NOMO-1 treated with DMSO at 0.1 percent for 48 hours (cell line): Measurements from ENCODE around the gene RBFOX2.
A peak's percentile ranks its signal among the peaks of the same experiment; 100 is the strongest.
"Not testable (repeated sequence)": the region's sequence is repeated elsewhere in the genome, so short reads cannot be mapped to it uniquely, and the experiment has no call there.

Source experiments
- DNase-seq: peaks from one replicate; lab custom pipeline; 2025; ENCODE audit not compliant: unreplicated experiment; lab: John Stamatoyannopoulos, UW

The RBFOX2 gene, protein sequence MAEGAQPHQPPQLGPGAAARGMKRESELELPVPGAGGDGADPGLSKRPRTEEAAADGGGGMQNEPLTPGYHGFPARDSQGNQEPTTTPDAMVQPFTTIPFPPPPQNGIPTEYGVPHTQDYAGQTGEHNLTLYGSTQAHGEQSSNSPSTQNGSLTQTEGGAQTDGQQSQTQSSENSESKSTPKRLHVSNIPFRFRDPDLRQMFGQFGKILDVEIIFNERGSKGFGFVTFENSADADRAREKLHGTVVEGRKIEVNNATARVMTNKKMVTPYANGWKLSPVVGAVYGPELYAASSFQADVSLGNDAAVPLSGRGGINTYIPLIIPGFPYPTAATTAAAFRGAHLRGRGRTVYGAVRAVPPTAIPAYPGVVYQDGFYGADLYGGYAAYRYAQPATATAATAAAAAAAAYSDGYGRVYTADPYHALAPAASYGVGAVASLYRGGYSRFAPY

DNA sequence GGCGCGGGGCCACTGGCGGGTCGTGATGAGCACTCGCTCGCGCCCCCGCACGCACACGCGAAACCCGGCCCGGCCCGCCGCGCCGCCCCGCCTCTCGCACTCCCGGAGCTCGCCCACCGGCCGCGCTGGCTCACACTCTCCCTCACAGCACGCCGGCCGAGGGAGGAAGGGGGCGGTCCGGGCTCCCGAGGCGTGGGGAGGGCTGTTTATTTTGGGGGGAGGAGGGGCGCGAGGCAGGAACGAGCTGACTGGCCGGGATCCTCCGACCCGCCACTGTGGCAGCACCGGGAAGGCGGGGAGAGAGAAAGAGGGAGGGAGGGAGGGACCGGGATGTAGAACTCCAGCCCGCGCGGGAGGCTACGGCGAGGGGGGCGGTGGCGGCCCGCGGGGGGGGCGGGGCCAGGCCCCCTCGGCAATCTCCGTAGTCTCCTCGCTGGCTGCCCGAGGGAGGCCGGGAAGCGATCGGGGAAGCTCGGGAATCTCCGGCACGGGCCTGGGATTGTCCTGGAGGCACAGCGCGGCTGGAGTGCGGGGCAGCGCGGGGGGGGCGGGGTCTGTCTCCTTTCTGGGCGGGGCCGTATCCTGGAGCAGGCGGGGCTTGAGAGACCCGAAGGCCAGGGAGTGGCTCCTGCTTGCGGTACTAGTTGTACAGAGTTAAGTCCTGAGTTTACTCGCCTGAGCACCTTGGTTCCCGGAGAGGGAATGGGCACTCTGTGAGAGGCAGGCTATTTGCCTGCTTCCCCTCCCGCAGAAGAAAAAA lies at the start of gene RBFOX2:
TSS of gene RBFOX2 (minus strand) at position 179 of the 760 bp plus-strand sequence. CDS start 399 bp downstream, outside the sequence.
- DNase-seq, result peak; percentile 79

DNA sequence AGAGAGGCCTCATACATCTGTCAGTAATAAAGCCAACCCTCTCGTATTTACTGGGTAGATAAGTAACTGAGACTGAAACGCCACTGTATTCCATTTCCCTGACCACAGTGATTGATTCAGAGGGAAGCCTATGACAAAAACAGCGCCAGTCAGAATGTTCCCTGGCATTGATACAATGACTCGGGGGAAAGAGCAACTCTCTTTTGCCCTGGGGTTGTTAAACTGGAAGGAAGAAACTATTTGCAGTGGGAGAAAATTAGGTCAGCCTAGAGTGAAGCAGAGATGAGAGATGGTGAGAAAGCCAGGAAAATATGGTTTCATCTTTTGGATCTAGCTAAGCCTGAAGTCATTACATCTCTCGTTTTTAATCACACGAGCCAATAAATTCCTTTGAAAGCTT lies 48.6 kb upstream of the RBFOX2 start:
- no peak for DNase-seq

DNA sequence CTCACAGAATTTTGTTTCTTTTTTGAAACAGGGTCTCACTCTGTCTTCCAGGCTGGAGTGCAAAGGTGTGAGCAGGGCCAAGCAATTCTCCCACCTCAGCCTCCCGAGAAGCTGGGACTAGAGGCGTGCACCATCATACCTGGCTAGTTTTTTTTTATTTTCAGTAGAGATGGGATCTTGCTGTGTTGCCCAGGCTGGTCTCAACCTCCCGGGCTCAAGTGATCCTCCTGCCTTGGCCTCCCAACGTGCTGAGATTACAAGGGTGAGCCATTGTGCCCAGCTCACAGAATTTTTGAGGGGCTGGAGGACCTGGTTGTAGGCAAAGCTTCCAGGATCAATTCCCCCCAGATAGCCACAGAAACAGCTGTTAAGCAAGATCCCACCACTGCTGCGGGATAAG lies 47.1 kb upstream of the RBFOX2 start:
- DNase-seq, result no peak

DNA sequence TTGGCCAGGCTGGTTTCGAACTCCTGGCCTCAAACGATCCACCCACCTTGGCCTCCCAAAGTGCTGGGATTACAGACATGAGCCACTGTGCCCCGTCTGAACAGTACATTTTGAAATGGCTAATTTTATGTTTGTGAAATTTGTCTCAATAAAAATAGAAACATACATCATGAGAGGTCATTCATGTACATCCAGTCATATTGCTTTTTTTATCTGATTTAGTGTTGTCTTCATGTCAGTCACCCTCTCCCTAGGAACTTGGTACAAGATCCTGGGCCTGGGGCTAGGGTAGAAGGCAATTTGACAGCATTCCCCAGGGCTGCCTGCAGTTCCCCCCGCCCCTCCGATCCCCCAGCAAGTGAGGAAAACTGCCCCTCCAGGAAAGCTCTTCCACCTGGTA lies 46.6 kb upstream of the RBFOX2 start:
- no peak for DNase-seq

DNA sequence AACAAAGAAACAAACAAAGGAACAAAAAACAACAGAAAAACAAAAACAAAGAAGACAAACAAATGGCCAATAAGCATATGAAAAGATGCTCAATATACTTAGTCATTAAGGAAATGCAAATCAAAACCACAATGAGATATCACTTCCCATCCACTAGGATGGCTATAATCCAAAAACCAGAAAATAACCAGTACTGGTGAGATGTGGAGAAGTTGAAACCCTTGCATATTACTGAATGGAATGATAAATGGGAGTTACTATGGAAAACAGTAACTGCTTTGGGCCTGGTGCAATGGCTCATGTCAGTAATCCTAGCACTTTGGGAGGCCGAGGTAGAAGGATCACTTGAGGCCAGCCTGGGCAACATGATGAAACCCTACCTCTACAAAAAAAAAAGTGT lies 44.9 kb upstream of the RBFOX2 start:
- no peak for DNase-seq

DNA sequence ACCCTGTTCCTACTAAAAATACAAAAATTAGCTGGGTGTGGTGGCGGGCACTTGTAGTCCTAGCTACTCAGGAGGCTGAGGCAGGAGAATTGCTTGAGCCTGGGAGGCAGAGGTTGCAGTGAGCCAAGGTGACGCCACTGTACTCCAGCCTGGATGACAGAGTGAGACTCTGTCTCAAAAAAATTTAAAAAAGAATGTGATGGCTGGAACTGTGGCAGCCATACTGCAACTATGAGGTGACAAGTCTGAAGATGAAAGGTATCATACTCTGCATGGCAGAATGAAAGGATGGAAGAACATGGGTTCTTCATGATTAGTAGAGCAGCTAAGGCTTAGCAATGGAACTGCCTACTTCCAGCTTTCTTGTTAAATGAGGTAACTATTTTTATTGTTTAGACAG lies 42.0 kb upstream of the RBFOX2 start:
- DNase-seq, result not testable (repeated sequence)

DNA sequence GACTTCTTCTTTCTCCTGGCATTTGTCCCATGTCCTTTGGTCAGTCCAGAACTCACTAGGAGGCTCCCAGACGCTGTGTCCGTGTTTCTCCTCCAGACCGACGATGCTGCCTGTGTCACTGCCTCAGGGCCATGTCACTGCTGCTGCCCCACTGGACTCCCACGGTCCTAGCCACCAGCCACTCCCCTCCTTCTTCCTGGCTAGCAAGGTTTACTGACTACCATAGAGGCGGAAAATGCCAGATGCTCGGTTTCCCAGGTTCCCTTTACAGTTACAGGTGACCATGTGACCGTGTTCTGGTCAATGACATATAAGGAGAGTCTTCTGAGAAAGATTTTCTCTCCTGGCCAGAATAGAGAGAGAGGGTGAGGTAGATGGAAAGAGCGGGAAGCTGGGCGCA lies 40.7 kb upstream of the RBFOX2 start:
- no peak for DNase-seq

DNA sequence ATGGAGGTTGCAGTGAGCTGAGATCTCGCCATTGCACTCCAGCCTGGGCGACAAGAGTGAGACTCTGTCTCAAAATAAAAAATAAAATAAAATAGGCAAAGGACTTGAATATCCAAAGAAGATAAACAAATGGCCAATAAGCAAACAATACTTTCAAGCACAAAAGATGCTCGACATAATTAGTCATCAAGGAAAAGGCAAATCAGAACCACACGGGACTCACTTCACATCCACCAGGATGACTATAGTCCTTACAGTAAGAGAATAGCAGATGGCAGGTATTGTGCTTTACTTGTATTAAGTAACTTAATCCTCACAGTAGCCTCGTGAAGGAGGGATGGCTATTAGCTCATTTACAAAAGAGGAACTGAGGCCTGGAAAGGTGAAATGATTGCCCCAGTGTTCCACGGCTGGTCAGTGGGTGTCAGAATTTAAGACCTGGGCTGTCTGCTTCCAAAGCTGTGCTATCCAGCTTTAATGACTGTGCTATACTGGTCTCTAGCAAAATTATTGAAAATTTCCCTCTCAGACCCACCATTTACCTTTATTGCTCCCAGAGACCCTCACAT lies 40.2 kb upstream of the RBFOX2 start:
- DNase-seq, result peak; percentile 37

DNA sequence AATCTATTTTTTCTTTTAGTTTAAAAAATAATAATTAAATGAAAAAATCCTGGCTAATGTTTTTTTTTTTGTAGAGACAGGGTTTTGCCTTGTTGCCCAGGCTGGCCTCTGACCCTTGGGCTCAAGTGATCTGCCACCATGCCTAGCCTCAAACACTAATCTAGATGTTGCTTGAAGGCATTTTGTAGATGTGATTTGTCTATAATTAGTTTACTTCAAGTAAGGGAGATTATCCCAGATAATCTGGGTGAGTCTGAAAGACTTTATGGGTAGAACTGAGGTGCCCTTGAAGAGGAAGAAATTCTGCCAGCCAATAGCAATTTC lies 38.6 kb upstream of the RBFOX2 start:
- no peak for DNase-seq

DNA sequence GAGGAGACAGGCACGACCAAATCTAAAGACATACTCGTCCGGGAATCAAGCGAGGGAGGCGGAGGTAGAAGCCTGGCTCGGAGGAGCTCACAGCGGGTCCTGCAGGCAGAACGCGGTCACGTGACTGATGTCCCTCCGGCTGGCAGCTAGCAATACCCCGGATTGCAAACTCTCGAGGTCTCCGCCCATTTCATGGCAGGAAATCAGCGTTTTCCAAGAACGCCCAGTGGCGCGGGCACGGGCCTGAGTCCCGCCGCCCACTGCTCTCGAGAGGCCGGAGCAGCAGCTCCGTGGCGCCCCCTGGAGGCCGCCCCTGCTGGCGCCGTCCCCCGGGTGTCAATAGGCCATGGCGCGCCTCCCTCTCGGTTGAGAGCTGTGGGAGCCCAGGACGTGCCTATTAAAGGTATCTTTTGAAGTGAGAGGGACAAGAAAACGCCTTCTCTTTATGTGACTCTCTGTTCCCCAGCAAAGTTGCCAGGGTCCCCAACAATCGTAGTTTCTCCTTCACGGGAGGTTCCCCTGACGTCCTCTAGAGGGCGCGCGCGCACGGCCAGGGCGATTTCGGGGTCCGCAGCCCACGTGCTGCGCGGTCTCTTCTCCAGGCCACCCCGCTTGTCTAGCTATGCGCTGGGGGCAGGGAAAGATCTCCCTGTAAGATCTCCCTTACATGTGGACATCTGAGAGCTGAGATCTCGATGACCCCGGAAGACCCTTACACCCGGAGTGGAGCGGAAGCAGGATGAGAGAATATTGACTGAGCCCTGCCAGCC lies 37.3 kb upstream of the RBFOX2 start:
- peak; percentile 84 for DNase-seq

DNA sequence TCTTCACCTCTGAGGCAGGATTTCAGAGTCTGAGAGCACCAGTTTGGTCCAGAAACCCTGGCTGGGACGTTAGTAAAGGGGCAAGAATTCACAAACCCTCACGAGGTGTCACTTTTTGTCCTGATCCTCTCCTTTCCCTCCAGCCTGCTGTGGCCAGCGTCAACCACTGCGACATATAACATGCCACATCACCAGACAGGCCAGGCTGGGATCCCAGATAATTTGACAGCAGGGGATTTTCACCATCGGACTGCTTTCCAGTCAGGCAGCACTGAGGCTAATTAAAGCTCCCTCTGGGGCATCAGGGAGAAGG lies 36.8 kb upstream of the RBFOX2 start:
- no peak for DNase-seq

DNA sequence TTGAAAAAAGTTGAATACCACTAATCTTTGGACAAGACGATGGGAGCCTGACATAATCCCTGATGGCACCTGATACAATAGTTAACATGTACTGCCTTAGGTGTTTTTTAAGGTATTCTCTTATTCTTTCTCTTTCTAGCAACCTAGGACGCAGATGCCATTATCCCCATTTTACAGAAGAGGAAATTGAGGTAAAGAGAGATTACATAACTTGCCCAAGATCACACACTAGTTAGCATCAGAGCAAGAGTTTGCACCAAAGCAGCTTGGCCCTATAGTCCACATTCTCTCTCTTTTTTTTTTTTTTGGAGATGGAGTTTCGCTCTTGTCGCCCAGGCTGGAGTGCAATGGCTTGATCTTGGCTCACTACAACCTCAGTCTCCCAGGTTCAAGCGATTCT lies 35.7 kb upstream of the RBFOX2 start:
- no peak for DNase-seq

DNA sequence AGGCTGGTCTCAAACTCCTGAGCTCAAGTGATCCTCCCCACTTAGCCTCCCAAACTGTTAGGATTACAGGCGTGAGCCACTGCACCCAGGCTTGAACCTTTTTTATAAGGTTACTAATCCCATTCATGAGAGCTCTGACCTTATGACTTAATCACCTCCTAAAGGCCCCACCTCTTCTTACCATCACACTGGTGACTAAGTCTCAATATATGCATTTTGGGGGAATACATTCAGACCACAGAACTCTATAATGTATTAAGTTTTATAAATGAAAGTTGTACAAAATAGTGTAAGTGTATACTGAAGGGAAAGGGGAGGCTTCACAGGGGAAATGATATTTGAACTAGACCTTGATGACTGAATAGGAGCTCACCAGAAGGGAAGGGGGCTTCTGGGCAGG lies 28.4 kb upstream of the RBFOX2 start:
- no peak for DNase-seq

DNA sequence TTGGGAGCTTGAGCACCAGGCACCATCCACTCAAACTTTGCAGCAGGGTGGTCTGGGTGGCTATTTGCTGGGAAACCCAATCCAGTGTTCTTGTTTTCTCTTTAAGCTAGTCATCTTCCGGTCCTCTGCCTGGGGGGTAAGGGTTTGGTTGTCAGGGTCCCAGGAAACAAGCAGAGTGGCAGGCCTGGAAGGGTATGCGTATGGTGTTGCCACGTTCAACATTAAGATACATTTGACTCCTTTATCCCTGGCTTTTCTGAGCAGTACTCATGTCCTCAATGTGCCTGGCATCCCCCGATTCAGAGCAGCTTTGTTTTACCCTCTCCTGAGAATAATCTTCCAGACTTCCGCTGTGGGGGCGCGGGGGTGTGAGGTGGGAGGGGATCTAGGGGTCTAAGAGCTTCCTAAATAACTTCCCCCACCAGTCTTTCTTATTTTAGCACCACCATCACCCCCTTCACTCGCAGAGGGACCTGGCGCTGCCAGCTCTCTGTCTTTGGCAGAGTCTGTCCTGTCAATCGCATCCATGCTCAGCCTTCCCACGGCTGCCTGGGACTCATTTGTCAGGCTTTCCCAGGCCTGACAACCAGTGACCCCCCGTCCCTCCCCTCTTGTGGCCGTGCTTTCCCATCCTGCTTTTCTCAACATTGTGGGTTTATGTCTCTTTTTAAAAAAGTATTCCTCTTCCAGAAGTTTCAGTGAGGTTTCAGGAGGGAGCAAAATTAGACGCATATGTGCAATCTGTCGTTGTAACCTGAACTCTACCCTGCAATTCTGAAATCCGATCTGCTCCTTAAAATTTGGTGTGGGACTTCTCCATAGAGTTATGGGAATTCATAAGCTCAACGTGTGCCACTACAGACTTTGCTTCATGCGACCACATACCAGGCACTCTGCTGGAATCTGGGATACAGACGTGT lies 27.0 kb upstream of the RBFOX2 start:
- DNase-seq, result no peak

DNA sequence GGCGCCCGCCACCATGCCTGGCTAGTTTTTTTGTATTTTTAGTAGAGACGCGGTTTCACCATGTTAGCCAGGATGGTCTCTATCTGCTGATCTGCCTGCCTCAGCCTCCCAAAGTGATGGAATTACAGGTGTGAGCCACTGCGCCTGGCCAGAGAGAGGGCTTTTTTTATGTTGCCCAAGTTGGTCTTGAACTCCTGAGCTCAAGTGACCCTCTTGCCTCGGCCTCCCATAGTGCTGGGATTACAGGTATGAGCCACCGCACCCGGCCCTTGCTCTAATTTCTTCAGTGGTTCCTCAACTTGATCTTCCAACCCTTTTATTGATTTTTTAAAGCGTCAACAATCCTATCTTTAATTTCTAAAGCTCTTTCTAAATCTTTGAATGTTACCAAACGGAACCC lies 25.8 kb upstream of the RBFOX2 start:
- DNase-seq, result not testable (repeated sequence)

DNA sequence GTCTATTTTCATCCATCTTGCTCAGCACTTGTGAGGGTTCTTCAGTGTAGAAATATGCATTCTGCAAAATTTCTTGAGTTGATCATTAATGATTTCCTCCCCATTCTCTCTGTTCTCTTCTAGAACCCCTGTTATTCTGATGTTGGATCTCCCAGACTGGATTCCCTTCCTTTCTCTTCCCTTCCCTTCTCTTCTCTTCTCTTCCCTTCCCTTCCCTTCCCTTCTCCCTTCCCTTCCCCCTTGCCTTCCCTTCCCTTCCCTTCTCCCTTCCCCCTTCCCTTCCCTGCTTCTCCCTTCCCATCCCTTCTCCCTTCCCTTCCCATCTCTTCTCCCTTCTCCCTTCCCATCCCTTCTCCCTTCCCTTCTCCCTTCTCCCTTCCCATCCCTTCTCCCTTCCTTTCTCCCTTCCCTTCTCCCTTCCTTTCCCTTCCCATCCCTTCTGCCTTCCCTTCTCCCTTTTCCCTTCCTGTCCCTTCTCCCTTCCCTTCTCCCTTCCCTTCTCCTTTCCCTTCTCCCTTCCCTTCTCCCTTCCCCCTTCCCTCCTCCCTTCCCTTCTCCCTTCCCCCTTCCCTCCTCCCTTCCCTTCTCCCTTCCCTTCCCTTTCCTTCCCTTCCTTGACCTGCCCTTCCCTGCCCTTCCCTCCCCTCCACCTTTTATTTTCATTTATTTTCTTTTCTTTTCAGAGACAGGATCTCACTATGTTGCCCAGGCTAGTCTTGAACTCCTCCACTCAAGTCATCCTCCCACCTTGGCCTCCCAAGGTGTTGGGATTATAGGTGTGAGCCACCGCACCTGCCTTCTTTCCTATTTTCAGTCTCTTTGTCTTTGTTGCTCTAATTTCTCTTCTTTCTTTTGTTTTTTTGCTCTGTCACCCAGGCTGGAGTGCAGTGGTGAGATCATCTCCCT lies 24.9 kb upstream of the RBFOX2 start:
- DNase-seq, result no peak

DNA sequence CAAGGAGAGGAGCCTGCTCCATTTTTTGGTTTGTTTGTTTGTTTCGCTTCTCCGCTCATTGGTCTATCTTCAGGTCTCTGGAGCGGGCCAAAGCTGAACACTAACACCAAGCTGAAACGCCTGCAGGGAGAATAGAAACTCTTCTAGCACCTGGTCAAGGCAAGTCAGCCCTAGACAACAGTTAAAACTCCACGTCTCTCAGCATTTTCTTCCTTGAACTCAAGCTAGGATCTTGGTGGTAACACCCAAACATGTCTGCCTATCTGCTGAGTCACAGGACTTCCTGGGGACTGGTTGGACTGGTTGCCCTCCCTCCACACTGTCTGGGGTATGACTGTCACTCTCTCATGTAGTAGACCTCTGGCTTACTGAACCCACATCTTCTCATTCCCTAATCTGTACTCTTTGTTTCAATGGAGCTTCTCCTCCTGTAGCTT lies 23.9 kb upstream of the RBFOX2 start:
- no peak for DNase-seq

DNA sequence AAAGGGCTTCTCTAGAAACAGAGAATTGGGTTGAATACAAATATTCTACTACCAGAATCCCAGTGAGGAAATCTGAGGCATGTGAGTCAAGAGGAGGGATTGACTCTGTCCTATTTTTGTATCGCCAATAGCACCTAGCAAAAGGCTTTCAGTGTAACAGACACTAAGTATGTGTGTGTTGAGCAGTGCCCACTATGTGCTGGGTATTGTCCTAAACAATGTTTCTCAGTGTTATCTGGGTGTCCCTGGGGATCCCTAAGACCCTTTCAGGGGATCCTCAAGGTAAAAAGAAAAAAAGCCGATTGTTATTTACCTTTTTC lies 21.0 kb upstream of the RBFOX2 start:
- no peak for DNase-seq

DNA sequence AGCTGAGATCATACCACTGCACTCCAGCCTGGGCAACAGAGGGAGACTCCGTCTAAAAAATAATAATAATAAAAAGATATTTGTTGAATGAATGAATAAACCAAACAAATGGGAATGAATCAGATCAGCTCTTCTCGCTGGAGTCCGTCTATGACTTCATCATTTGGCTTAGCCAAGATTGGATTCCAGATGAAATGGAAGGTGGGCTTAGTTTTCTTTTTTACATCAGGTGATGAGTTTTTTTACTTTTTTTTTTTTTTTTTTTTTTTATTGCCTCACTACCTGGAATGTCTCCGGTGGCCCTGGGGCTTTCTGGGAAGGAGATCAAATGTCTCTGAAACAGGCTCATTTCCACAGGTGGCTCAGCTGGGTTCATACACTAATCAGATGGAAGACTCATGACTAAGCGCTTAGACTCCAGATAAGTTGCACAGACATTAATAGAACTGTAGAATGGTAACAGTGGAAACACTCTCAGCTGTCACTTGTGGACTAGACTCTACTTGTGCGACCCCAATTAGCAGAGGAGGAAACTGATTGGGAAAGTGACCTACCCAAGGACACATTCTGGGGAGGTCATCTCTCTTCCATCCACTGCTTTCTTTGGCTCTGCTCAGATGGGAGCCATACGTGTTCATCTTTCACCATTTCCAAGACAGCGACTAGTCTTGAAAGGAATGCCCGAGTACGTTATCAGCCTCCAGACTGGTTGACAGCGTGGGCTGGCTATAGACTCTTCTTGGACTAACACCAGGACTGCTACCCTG lies 20.5 kb upstream of the RBFOX2 start:
- no peak for DNase-seq
